Epithelial cell of esophagus (primary cell): ENCODE measurements around the gene MROH7.

Experiments
- DNase-seq: peaks from one replicate; pipeline ENCODE4 v3.0.0; 2010; ENCODE audit warnings: low read depth
- H3K4me3 ChIP-seq: 2 replicates; pipeline ENCODE4 v1.5.1; 2011; ENCODE audit warnings: mild to moderate bottlenecking, low read length, control low read depth
- CTCF ChIP-seq: IDR thresholded peaks from 2 replicates; pipeline ENCODE4 v1.5.1; 2011; ENCODE audit warnings: low read depth, mild to moderate bottlenecking, low read length, control low read depth, inconsistent platforms; ENCODE audit not compliant: insufficient read depth; ENCODE audit errors: missing control alignments

MROH7 gene

GRCh38 chr1:54604572-54605370, 36.8 kb upstream of the MROH7 start:
- DNase-seq = peak; percentile 65
- no peak for TF ChIP-seq CTCF

GRCh38 chr1:54606096-54606989, 35.2 kb upstream of the MROH7 start:
- TF ChIP-seq CTCF = no peak
- H3K4me3 ChIP-seq = no peak overlapping the region
- no peak for DNase-seq

More at GRCh38 chr1:54604572-54605370, 36.8 kb upstream of the MROH7 start:
- H3K4me3 ChIP-seq = no peak overlapping the region

GRCh38 chr1:54606990-54607325, 34.6 kb upstream of the MROH7 start:
- no peak for TF ChIP-seq CTCF
- DNase-seq = no peak

GRCh38 chr1:54607821-54608565, 33.6 kb upstream of the MROH7 start:
- DNase-seq = no peak
- H3K4me3 ChIP-seq = no peak overlapping the region
- no peak for TF ChIP-seq CTCF

More at GRCh38 chr1:54606990-54607325, 34.6 kb upstream of the MROH7 start:
- no peak overlapping the region for H3K4me3 ChIP-seq

GRCh38 chr1:54608566-54609230, 32.9 kb upstream of the MROH7 start:
- H3K4me3 ChIP-seq = no peak overlapping the region
- DNase-seq = no peak
- no peak for TF ChIP-seq CTCF

- no peak for DNase-seq
- H3K4me3 ChIP-seq = no peak overlapping the region
- TF ChIP-seq CTCF = no peak
Observed at GRCh38 chr1:54609301-54609921, 32.2 kb upstream of the MROH7 start.
